PC-9 (cell line): ENCODE measurements around the gene CFAP210. TPM values are rescaled to one million over a fixed set of nuclear protein-coding genes. Genes with fewer than 3 reads are reported as not detected.

ENCODE experiments used
- BruUV-seq: library from RNA; stranded (reverse); fragments of 400-500 nt; replicated peaks from 2 replicates; lab custom pipeline; 2021; lab: Mats Ljungman, UMichigan
- CTCF ChIA-PET: fragments of 300-600 bp; sonication (Branson Sonifier 250); formaldehyde crosslinking; loops from one replicate; lab custom pipeline; 2022; ENCODE audit warnings: antibody characterized with exemption; lab: Charles Lee
- POLR2A ChIA-PET: fragments of 300-600 bp; sonication (Branson Sonifier 250); formaldehyde crosslinking; loops from one replicate; lab custom pipeline; 2022; ENCODE audit warnings: antibody characterized with exemption; ENCODE audit not compliant: unreplicated experiment; lab: Charles Lee
- DNase-seq, 2 experiments: peaks; one replicate each; pipeline versions ENCODE4 v3.0.0 to v3.0.0-alpha.2; 2015 to 2022; ENCODE audit warnings: mixed read lengths in 1 of 2
- H2AFZ ChIP-seq: fragments of 200-600 bp; sonication (generic); 2 replicates; pipeline ENCODE4 v1.8.1; 2017; ENCODE audit warnings: antibody characterized with exemption
- H3F3A ChIP-seq: fragments of 200-600 bp; sonication (generic); 2 replicates; pipeline ENCODE4 v1.8.1; 2017; ENCODE audit warnings: antibody characterized with exemption, mild to moderate bottlenecking, low read depth; ENCODE audit not compliant: insufficient read depth
- H3K27ac ChIP-seq: fragments of 200-600 bp; sonication (generic); 2 replicates; pipeline ENCODE4 v1.6.1; 2016; ENCODE audit warnings: mixed run types
- H3K27me3 ChIP-seq: fragments of 200-600 bp; sonication (generic); 2 replicates; pipeline ENCODE4 v1.6.1; 2016; ENCODE audit warnings: low read depth, mixed run types; ENCODE audit not compliant: insufficient read depth
- H3K36me3 ChIP-seq: fragments of 200-600 bp; sonication (generic); 2 replicates; pipeline ENCODE4 v1.6.1; 2016; ENCODE audit warnings: low read depth, mixed run types
- H3K4me1 ChIP-seq: fragments of 200-600 bp; sonication (generic); replicated peaks from 2 replicates; pipeline ENCODE4 v1.6.1; 2016; ENCODE audit warnings: mixed run types; ENCODE audit not compliant: insufficient read depth
- H3K4me2 ChIP-seq: fragments of 200-600 bp; sonication (generic); 2 replicates; pipeline ENCODE4 v1.6.1; 2017; ENCODE audit warnings: mixed run types
- H3K4me3 ChIP-seq: fragments of 200-600 bp; sonication (generic); 2 replicates; pipeline ENCODE4 v1.6.1; 2016; ENCODE audit warnings: mixed run types
- H3K79me2 ChIP-seq: fragments of 200-600 bp; sonication (generic); 2 replicates; pipeline ENCODE4 v1.6.1; 2017; ENCODE audit warnings: low read depth, mixed run types
- H3K9me2 ChIP-seq: fragments of 200-600 bp; sonication (generic); 2 replicates; pipeline ENCODE4 v1.8.1; 2017; ENCODE audit warnings: mild to moderate bottlenecking; ENCODE audit not compliant: insufficient read depth
- H3K9me3 ChIP-seq: fragments of 200-600 bp; sonication (generic); 2 replicates; pipeline ENCODE4 v1.8.1; 2016; ENCODE audit warnings: low read depth; ENCODE audit not compliant: insufficient read depth
- H4K20me1 ChIP-seq: fragments of 200-600 bp; sonication (generic); 2 replicates; pipeline ENCODE4 v1.8.1; 2017; ENCODE audit not compliant: insufficient read depth
- CTCF ChIP-seq: fragments of 200-600 bp; sonication (generic); conservative IDR thresholded peaks from 2 replicates; pipeline ENCODE4 v1.6.1; 2017; ENCODE audit warnings: mixed run types, antibody characterized with exemption, mild to moderate bottlenecking, moderate library complexity
- EZH2 ChIP-seq: fragments of 200-600 bp; sonication (generic); IDR thresholded peaks from 2 replicates; pipeline ENCODE4 v1.8.0; 2017; ENCODE audit warnings: antibody characterized with exemption, low read depth
- intact Hi-C: fragments of 100-400 bp; cut with micrococcal nuclease; formaldehyde crosslinking; loops from one replicate; pipeline ENCODE4 v1.10.0; 2022; ENCODE audit not compliant: unreplicated experiment
- total RNA-seq: library from RNA; stranded (reverse); gene quantifications from 2 replicates; pipeline ENCODE4 v1.2.3, GENCODE V29; 2021

The CFAP210 gene
- total RNA-seq, 1 experiment from 2014 or later = 0.96 TPM

- H3K4me3 ChIP-seq = no peak overlapping the region
- POLR2A ChIA-PET = interaction anchor here (0.6 kb wide), 1 partner anchor 1087 kb away, joined by 4 read pairs; the partner anchor contains the start of gene GAD1
- H3K4me1 ChIP-seq = peaks cover 16% of the 10 kb centered on the region
- H3K4me2 ChIP-seq = no peak overlapping the region
- H2AFZ ChIP-seq = no peak overlapping the region
- H3K36me3 ChIP-seq = no peaks in the 10 kb centered on the region
- no peak for DNase-seq
- no peaks in the 10 kb centered on the region for H3K79me2 ChIP-seq
- CTCF ChIA-PET = no interaction called here
- H3F3A ChIP-seq = peaks cover 22% of the 10 kb centered on the region; the same call in 1 of the 2 replicates
- H3K27me3 ChIP-seq = no peaks in the 10 kb centered on the region
- peak overlapping the region; percentile 67; the same call in 1 of the 2 replicates for H3K27ac ChIP-seq
- no TSS peak for BruUV-seq
- H3K9me2 ChIP-seq = no peaks in the 10 kb centered on the region
- no peaks in the 10 kb centered on the region for H3K9me3 ChIP-seq
- intact Hi-C loops = no loop called here
- H4K20me1 ChIP-seq = no peaks in the 10 kb centered on the region
- no peak for TF ChIP-seq CTCF
- TF ChIP-seq EZH2 = no peak
Observed at GRCh38 chr2:169729274-169729605, 35.0 kb upstream of the CFAP210 start.

- Histone ChIP-seq H3K27ac (no peak overlapping the region), H3F3A (peaks cover 18% of the 10 kb centered on the region; the same call in 1 of the 2 replicates), H3K9me2 (no peaks in the 10 kb centered on the region), H3K4me1 (peaks cover 16% of the 10 kb centered on the region), H2AFZ (no peak overlapping the region), H3K4me3 (no peak overlapping the region), H3K4me2 (no peak overlapping the region), H4K20me1 (no peaks in the 10 kb centered on the region), H3K27me3 (no peaks in the 10 kb centered on the region), H3K36me3 (no peaks in the 10 kb centered on the region), H3K9me3 (no peaks in the 10 kb centered on the region), H3K79me2 (no peaks in the 10 kb centered on the region)
- TF ChIP-seq EZH2 (no peak), CTCF (no peak)
- DNase-seq = no peak
- intact Hi-C loops = no loop called here
- BruUV-seq = no TSS peak
- ChIA-PET POLR2A (interaction anchor here (0.7 kb wide), 1 partner anchor 97 kb away, joined by 11 read pairs; no protein-coding TSS in a partner anchor), CTCF (interaction anchor here (0.6 kb wide), 1 partner anchor 481 kb away, joined by 4 read pairs; no protein-coding TSS in a partner anchor)
Observed at GRCh38 chr2:169727065-169727464, 32.9 kb upstream of the CFAP210 start.

- Histone ChIP-seq H3K27ac (no peak overlapping the region), H3K4me1 (no peaks in the 10 kb centered on the region), H3K9me2 (no peaks in the 10 kb centered on the region), H3K79me2 (no peaks in the 10 kb centered on the region), H3K4me2 (no peak overlapping the region), H3F3A (no peaks in the 10 kb centered on the region), H3K9me3 (no peaks in the 10 kb centered on the region), H3K36me3 (no peaks in the 10 kb centered on the region), H3K4me3 (no peak overlapping the region), H3K27me3 (no peaks in the 10 kb centered on the region), H4K20me1 (no peaks in the 10 kb centered on the region), H2AFZ (no peak overlapping the region)
- POLR2A ChIA-PET = no interaction called here
- intact Hi-C loops = no loop called here
- BruUV-seq = no TSS peak
- no peak for DNase-seq
- no peak for TF ChIP-seq CTCF
- no peak for TF ChIP-seq EZH2
- CTCF ChIA-PET = no interaction called here
Observed at GRCh38 chr2:169721016-169721415, 26.8 kb upstream of the CFAP210 start.
